Measurements from ENCODE around the gene B3GALT2. TPM values are rescaled to one million over a fixed set of nuclear protein-coding genes. Genes with fewer than 3 reads are reported as not detected.
"Not testable (repeated sequence)": the region's sequence is repeated elsewhere in the genome, so short reads cannot be mapped to it uniquely, and the experiment has no call there.

B3GALT2 gene
- total RNA-seq, 2 donors from 2014 or later, result 0.33 to 0.52 TPM

GRCh38 chr1:193190096-193190744 is 3.8 kb upstream of the B3GALT2 start:
- H3K27ac ChIP-seq, result no peak overlapping the region
- TF ChIP-seq CTCF (IDR thresholded peaks at IDR 0.05) (peak in 3 of 7 experiments; percentile 23 to 41 (median 30)), POLR2A (IDR thresholded peaks at IDR 0.05) (no peak)
- intact Hi-C loops (cut with DNase I), result no loop called here
- no peaks in the 10 kb centered on the region for H3K9me3 ChIP-seq
- no peaks in the 10 kb centered on the region for H3K36me3 ChIP-seq (replicated peaks in 1 of 2; ENCODE audit: insufficient read depth in 1 of 2, low read depth in 2 of 2)
- H3K4me1 ChIP-seq, result peaks cover 30% of the 10 kb centered on the region
- no peak for DNase-seq
- H3K27me3 ChIP-seq, result no peaks in the 10 kb centered on the region
- H3K4me3 ChIP-seq, result no peak overlapping the region
- ATAC-seq, result no peak

GRCh38 chr1:193189442-193190095 is 3.2 kb upstream of the B3GALT2 start:
- Histone ChIP-seq H3K9me3 (no peaks in the 10 kb centered on the region), H3K36me3 (replicated peaks in 1 of 2; ENCODE audit: insufficient read depth in 1 of 2, low read depth in 2 of 2) (no peaks in the 10 kb centered on the region), H3K4me3 (no peak overlapping the region), H3K4me1 (peaks cover 31% of the 10 kb centered on the region), H3K27ac (no peak overlapping the region), H3K27me3 (no peaks in the 10 kb centered on the region)
- 86 to 88% methylated on average over 3 of the region's 3 CpGs for WGBS, 2 donors
- no peak for ATAC-seq
- TF ChIP-seq POLR2A (IDR thresholded peaks at IDR 0.05), result no peak
- no peak for TF ChIP-seq CTCF (IDR thresholded peaks at IDR 0.05)
- intact Hi-C loops (cut with DNase I), result no loop called here
- no peak for DNase-seq

- H3K9me3 ChIP-seq; H3K27me3 ChIP-seq; H3K36me3 ChIP-seq (replicated peaks in 1 of 2; ENCODE audit: insufficient read depth in 1 of 2, low read depth in 2 of 2); intact Hi-C loops (cut with DNase I); DNase-seq; H3K4me3 ChIP-seq; ATAC-seq; H3K27ac ChIP-seq: not testable (repeated sequence)
- H3K4me1 ChIP-seq, result peaks cover 31% of the 10 kb centered on the region
- 90 to 94% methylated on average over 7 of the region's 7 CpGs for WGBS, 2 donors
These were observed 2.5 kb upstream of the B3GALT2 start for GRCh38 chr1:193188915-193189314.

GRCh38 chr1:193187114-193187513 is 701 bp upstream of the B3GALT2 start:
- H3K27ac ChIP-seq, result no peak overlapping the region
- ATAC-seq (no peak), DNase-seq (no peak)
- no peaks in the 10 kb centered on the region for H3K27me3 ChIP-seq
- no peaks in the 10 kb centered on the region for H3K9me3 ChIP-seq
- H3K4me1 ChIP-seq, result peaks cover 44% of the 10 kb centered on the region
- intact Hi-C loops (cut with DNase I), result no loop called here
- TF ChIP-seq POLR2A (IDR thresholded peaks at IDR 0.05), result no peak
- no peak for TF ChIP-seq CTCF (IDR thresholded peaks at IDR 0.05)
- WGBS, 2 donors, result 84 to 88% methylated on average over 1 of the region's 1 CpG
- no peak overlapping the region for H3K4me3 ChIP-seq
- H3K36me3 ChIP-seq (replicated peaks in 1 of 2; ENCODE audit: insufficient read depth in 1 of 2, low read depth in 2 of 2), result no peaks in the 10 kb centered on the region

GRCh38 chr1:193185211-193185610 is 1.2 kb downstream of the B3GALT2 start:
- H3K27ac ChIP-seq, result no peak overlapping the region
- 38 to 49% methylated on average over 2 of the region's 2 CpGs for WGBS, 2 donors
- H3K4me3 ChIP-seq, result no peak overlapping the region

More at GRCh38 chr1:193185211-193185610, 1.2 kb downstream of the B3GALT2 start:
- DNase-seq, result no peak
- Histone ChIP-seq H3K36me3 (replicated peaks in 1 of 2; ENCODE audit: insufficient read depth in 1 of 2, low read depth in 2 of 2) (no peaks in the 10 kb centered on the region), H3K27me3 (no peaks in the 10 kb centered on the region), H3K4me1 (peaks cover 50% of the 10 kb centered on the region), H3K9me3 (no peaks in the 10 kb centered on the region)
- intact Hi-C loops (cut with DNase I), result no loop called here
- ATAC-seq, result no peak
- TF ChIP-seq CTCF (IDR thresholded peaks at IDR 0.05) (no peak), POLR2A (IDR thresholded peaks at IDR 0.05) (no peak)
